Islet of Langerhans (tissue), 1 donor: ENCODE data around the gene HMCN2.

Source experiments
- FAIRE-seq: peaks from one replicate; lab custom pipeline; 2011; peaks lifted over from hg19 to GRCh38; lab: Jason Lieb, UNC

HMCN2 gene

DNA sequence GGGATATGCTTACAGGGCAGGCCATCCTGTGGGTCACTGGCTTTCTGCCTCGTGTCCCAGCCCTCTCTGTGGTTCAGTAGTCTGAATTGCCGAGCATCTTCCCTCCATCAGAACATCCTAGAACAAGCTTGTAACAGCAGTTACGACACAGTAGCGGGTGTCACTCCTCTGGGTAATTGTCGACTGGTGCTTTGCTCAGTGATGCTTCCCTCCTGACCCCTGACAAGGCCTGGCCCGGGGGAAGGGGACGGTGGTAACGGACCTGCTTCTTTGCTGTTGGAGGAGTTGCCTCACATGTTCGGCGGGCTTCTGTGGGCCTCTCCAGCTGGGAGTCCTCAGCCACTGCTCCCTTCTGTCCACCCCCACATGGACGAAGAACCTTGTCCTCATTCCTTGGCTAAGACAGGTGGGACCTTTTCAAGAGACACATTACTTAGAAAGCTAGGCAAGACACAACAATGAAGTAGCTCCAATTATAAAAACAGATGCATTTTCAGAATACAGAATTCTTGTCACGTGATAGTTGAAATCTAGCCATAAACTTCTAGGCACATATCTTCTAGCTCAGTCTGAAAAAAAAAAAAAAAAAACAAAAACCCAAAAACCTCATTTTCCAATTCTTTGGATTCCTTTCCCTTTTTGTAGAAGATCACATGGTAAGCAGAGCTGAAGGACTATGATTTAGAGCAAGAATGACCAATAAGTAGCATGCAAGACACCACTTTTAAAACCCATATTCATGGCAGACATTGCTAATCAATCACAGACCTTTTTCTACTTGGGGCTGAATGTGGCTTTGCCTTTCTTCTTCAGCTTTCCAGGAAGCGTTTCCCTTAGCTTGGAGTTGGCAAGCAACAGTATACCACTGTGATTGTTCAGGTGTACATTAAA is 25.0 kb downstream of the HMCN2 start:
- FAIRE-seq = no peak

DNA sequence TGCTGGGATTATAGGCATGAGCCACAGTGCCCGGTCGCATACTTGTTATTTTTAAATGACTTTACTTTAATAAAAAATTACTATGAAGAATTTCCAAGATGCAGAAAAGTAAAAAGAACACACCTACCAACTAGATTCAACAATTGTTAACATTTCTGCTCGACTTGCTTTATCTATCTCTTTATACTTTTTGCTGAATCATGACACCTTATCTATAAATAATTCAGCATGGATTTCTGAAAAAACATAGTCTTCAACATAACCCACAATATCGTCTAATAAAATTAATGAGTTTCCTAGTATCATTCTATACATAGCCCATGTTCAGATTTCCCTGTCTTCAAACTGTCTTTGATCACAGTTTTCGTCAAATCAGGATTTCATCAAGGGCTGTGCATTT is 25.9 kb downstream of the HMCN2 start:
- no peak for FAIRE-seq

DNA sequence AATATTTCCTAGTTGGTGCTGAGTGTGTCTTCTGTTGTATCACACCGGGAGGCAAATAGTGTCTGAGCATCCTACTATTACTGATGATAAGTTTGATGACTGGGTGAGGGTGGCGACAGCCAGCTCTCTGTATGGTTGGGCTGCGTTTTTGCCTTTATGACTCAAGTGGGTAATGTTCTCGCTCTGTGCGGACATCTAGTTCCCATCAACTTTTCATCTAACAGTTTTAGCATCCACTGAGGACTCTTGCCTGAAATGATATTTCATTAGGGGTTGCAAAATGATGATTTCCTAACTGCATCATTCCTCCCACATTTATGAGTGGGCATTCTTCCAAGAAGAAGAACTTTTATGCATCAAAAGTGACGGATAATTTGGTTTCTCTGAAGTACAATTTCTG is 26.5 kb downstream of the HMCN2 start:
- no peak for FAIRE-seq

DNA sequence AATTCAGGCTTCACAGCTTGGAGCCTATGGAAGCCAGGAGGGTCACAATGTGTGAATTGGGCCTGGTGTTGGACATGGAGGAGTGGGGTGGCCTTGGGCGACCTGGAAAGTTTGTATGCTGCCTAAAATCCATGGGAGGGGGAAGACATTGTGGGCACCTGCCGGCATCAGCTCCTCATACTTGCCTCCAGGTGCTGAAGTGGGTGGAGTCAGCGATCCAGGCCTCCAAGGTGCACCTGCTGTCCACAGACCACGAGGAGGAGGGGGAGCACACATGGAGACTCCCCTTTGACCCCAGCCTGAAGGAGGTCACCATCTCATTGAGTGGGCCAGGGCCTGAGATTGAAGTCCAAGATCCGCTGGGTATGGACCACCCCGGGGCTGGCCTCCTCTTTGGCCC is 29.1 kb downstream of the HMCN2 start:
- no peak for FAIRE-seq

DNA sequence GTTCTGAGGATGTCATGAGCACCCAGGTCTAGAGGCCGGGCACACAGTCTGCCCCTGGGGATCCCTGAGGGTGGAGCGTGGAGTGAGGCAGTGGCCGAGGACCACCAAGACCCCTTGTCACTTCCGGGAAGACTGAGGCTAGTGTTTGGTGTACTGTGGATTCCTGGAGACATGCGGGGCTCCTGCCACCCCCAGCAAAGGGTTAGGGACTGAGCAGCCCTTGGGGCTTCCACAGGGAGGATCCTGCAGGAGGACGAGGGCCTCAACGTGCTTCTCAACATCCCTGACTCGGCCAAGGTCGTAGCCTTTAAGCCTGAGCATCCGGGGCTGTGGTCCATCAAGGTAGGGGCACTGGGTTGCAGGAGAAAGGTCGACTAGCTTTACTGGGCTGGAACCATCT is 29.9 kb downstream of the HMCN2 start:
- no peak for FAIRE-seq

DNA sequence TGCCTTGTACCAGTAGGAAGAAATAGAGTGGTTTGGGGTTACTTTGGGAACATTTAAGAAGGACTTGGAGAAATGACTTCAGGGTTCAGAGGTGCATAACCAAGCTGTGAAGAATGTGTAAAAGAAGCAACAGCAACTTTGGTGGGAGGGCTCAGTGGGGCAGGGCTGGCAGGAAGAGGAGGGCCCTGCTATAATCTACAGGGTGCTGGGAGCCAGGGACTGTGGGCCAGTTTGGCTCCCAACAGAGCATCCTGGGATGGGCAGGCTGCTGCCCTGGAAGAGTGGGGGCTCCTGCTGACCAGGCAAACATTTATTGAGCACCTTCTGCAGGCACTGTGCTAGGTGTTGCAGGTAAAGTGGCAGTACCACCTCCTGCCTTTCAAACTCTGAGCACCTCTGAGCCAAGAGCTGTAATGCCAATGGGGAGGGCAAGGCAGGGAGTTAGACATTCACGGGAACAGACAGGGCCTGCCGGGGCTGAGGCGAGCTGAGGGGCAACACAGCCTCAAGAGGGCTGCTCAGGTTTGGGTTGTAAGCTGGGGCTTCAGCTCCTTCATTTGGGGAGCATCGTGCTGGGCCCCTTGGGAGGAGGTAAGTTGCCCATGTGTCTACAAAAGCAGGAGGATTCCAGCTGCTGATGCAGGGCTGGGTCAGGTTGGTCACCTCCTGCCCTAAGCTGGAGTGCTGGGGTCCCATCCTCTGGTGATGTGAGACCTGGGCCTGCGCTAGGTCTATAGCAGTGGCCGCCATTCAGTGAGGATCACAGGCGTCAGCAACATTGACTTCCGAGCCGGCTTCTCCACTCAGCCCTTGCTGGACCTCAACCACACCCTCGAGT is 30.6 kb downstream of the HMCN2 start:
- FAIRE-seq = no peak

DNA sequence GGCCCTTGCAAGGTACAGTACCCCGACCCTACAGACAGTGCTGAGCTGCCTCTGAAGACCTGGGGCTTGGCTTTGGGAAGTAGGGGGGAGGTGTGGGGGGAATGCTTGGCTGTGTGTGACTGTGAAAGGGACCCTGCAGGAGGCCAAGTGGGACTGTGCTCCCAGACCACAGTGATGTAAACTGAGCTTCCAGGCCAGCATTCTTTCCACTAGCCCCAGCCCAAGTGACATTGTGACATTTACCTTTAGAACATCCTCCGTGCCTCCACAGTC is 31.2 kb downstream of the HMCN2 start:
- FAIRE-seq = no peak

DNA sequence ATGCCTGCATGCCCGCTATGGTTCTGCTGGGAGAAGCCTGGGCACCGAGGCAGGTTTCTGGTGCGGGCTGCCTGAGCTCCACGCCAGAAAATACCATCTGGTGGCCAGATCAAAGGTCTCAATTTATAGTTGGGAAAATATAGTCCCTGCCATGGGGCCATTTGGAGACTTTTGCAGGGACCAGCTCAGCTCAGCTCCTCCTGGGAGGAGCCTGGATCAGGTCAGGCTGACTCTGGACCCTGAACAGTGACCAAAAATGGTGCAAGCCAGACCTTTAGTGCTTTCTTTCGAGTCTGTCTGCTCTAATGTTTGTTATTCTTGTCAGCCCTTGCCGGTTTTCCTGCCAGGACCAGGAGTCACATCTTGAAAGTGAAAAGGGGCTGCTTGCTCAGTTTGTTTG is 31.8 kb downstream of the HMCN2 start:
- FAIRE-seq = no peak

DNA sequence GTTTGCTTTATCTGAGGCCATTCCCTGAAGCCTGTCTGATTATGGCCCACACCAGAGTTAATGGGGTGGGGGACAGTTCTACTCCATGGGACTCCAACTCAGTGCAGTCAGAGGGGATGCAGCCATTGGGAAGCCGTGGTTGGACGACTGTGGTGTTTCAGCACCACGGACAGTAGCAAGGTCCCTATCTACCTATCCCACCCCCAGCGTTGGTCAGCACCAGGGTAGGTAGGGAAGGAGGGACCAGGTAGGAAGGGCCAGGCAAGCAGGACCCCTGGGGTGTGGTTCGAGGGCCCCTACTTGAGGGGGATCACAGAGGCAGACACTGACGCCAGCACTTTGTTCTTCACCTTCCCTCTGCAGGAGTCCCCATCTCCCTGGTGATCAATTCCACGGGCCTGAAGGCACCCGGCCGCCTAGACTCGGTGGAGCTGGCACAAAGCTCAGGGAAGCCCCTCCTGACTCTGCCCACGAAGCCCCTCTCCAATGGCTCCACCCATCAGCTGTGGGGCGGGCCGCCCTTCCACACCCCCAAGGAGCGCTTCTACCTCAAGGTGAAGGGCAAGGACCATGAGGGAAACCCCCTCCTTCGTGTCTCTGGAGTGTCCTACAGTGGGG is 33.2 kb downstream of the HMCN2 start:
- FAIRE-seq = no peak

DNA sequence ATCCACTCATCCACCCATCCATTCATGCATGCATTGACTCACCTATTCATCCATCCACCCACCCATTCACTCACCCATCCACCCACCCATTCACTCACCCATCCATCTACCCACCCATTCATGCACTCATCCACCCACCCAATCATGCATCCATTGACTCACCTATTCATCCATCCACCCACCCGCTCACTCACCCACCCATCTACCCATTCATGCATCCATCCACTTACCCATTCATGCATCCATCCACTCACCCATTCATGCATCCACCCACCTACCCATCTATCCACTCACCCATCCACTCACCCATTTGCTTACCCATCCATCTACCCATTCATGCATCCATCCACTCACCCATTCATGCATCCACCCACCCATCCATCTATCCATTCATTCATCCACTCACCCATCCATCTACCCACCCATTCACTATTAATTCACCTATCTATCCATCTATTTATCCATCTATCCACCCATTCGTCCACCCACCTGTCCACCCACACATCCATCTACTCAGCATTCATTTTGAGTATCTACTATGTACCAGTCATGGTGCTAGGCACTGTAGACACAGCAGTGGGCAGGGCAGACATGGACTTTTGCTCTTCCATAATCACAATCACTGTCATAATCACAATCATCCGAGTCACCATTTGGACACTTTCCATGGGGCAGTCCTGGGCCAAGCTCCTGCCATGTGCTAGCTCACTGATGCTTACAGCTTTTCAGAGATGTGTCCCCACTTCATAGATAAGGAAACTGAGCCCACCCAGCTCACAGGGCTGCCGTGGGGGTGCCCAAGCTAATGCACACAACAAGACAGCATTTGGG is 34.4 kb downstream of the HMCN2 start:
- FAIRE-seq = no peak

DNA sequence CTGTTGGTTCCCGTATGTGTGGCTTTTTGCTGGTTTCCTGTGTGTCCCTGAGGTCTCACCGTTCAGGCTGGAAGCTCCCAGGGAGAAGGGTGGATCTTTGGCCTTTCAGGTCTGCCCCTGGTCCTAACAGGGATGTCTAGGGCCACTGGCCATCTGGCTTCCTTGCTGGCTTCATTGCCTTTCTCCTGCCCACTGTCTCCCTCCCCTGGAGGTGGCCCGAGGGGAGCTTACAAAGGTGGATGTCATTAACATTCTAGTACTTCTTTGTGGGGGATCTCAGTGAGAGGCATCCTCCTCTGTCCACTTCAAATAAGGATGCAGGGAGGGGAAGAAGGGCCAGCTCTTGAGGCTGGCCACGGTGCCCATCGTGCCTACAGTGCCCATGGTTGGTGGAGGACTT is 35.2 kb downstream of the HMCN2 start:
- FAIRE-seq = no peak

DNA sequence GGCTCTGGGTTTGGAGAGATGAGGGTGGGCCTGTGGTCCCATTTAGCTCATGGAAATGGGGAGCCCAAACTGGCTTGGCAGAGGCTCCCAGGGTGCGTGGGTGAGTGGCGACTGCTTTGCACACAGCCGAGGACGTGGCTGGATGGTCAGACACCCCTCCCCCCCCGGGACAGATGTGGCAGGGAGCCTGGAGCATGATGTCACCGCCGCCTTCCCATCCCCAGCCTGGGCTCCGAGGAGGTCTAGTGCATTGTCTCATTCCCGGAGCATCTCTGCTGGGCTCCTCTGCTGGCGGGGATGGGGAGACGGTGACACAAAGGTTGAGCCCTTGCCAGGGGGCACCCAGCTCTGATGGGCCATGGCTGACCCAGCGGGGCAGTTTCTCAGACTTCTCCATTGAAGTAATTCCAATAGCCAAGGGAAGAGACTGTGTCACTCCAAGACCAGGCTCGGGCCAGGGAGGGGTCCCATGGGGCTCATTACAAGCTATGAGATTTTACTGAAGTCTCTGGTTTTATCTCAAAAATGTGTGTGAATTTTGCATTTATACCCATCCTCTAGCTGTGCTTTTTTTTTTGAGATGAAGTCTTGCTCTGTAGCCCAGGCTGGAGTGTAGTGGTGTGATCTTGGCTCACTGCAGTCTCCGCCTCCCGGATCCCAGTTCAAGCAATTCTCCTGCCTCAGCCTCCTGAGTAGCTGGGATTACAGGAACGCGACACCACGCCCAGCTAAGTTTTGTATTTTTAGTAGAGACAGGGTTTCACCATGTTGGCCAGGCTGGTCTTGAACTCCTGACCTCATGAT is 36.1 kb downstream of the HMCN2 start:
- FAIRE-seq = no peak

DNA sequence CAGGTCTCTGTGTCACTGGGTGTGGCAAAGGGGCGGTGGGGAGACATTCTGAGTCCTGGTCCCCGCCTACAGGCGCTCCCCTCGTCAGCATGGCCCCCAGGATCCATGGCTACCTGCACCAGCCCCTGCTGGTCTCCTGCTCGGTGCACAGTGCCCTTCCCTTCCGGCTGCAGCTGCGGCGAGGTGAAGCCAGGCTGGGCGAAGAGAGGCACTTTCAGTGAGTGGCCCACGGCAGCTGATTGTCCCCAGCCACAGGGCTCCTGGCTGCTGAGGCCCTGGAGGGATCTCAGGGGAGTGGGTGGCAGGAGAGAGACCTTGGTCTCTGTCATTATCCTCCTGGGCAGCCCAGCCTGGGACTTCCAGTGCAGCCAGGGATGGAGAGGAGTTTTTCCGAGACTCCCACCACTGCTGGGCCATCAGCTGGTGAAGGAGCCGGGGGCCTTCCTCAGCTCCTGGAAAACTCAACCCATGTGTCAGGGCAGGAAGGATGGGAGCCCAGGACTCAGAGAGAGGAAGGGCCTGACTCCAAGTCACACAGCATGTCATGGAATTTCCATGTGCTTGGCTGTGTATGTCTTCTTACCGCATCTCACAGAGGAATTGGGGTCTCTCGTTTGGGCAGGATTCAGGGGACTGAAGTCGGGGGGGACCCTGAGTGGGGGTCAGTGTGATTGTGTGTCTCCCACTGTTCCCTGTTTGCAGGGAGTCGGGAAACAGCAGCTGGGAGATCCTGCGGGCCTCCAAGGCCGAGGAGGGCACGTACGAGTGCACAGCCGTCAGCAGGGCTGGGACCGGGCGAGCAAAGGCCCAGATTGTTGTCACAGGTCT is 37.4 kb downstream of the HMCN2 start:
- FAIRE-seq = no peak

DNA sequence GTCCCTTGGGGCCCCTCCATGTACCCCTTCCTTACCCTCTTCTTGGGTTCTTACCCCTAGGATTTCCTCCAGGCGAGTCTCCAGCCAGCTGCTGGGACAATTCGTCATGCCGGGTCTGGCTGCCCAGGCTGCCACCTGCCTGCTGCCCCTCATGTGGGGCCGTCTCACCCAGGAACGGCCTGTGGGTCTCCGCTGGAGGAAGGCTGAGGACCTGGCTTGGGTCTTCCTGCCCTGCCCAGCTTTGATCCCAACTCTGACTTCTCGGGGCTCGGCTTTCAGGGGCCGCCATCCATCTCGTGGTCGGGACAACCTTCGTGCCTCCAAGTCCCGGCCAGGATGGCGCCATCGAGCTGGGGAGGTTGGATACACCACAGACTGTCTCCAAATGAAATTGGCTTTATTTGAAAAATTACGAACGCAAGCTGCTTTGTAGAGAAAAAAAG is 38.1 kb downstream of the HMCN2 start:
- FAIRE-seq = no peak

DNA sequence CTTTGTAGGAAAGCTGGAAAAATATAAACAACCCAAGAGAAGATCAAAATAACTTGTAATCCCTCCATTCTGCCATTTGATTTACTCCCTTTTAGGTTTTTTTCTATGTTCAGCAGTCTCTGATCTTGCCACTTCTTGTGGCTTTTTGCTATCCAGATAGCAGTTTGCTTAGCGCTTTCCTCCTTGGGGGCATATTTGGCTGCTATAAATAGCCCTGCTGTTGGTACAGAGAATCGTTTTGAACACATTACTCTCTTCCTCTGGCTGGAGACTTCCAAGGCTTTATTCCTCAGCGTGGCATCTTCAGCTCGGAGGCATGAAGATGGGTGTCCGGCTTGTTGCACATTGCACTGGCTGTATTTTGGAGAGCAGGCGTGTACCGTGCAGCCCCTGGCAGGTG is 38.6 kb downstream of the HMCN2 start:
- no peak for FAIRE-seq

DNA sequence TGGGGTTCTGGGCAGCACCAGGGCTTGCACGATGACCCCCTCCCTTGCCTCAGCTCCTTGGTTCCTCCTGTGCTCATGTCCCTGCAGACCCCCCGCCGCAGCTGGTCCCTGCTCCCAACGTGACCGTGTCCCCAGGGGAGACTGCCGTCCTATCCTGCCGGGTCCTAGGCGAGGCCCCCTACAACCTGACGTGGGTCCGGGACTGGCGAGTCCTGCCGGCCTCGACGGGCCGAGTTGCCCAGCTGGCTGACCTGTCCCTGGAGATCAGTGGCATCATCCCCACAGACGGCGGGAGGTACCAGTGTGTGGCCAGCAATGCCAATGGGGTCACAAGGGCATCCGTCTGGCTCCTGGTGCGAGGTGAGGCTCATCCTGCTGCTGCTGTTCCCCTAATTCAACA is 39.1 kb downstream of the HMCN2 start:
- no peak for FAIRE-seq

DNA sequence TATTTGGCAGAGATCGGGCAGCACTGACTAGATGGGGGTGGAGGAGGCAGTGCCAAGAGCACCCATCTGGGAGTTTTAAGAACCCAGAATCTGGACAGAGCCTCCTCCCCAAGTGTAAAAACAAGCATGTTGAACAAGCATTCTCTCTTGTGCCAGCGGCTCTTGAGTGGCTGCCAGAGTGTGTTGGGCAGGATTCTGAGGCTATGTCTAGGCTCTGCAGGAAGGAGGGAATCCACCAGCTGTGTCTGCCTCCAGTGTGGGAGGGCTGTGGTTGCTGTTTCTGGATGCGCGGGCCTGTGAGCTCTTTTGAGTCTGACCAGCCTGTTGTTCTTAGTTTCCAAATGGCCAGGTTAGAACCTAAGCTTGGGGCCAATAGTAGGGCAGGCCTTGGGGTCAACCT is 39.8 kb downstream of the HMCN2 start:
- no peak for FAIRE-seq

DNA sequence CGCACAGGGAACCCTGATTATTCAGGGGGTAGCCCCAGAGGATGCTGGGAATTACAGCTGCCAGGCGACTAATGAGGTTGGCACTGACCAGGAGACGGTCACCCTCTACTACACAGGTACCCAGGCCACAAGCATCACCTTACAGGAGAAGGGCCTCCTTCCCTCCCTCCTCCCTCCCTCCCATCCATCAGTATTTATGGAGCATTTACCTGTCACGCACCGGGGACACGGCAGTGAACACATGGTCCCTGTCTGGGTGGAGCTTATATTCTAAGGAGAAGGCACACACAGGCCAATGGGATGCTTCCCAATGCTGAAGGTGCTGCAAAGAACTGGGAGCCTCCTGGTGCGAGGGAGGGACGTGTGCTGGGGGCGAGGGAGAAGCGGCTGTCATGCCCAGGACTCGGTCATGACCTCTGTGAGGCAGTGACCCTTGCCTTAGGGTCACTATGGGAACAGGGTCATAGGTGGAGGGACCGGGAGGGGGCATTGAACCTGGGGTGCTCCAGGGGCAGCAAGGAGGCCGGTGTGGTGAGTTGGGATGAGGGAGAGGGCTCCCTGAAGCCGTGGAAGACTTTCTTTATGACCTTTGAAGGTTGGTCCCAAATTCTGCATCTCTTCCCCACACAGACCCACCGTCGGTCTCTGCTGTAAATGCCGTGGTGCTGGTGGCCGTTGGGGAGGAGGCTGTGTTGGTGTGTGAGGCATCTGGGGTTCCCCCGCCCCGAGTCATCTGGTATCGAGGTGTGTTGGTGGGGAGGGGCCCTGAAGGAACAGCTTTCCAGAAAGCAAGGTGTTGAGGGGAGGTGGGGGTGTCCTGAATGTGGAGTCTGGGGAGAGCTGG is 41.5 kb downstream of the HMCN2 start:
- FAIRE-seq = no peak

DNA sequence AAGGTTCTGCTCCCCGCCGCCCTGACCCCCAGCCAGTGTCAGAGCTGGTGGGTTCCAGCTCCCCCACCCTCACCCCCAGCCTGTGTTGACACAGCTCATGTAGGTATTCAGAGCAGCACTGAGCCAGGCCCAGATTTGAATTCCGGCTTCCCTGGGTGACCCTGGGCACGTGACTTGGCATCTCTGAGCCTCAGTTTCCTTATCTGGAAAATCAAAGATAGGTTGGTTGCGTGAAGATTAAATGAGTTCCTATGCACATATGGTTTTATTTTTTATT is 42.0 kb downstream of the HMCN2 start:
- FAIRE-seq = no peak

DNA sequence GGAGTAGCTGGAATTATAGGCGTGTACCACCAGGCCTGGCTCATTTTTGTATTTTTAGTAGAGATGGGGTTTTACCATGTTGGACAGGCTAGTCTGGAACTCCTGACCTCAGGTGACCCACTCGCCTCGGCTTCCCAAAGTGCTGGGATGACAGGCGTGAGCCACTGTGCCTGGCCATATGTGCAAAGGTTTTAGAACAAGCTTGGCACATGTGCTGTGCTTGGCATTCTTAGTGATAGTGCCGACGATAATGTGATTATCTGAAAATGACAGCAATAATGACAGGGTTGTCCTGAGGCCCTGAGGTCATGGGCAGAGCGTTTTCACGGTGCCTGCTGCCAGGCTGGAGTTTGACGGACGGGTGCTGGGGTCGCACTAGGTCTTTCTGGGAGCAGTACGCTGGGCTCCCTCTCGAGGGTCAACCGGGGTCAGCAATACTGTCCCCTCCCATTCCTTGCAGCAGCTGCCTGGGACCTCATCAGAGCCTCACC is 42.6 kb downstream of the HMCN2 start:
- no peak for FAIRE-seq
